ENCODE data around the gene UBLCP1. TPM values are rescaled to one million over a fixed set of nuclear protein-coding genes. Genes with fewer than 3 reads are reported as not detected.
"Not testable (repeated sequence)": the region's sequence is repeated elsewhere in the genome, so short reads cannot be mapped to it uniquely, and the experiment has no call there.

UBLCP1 gene
- total RNA-seq, 2 experiments from 2014 or later: 16.5 to 19.0 TPM

- CTCF ChIA-PET: no interaction called here
- H3K27ac ChIP-seq (ENCODE audit: low read depth in 1 of 2, low read length in 2 of 2): no peak overlapping the region
- no peaks in the 10 kb centered on the region for H3K27me3 Mint-ChIP-seq
These were observed 27.7 kb downstream of the UBLCP1 start for GRCh38 chr5:159290741-159291140.

GRCh38 chr5:159294921-159295320 is 31.8 kb downstream of the UBLCP1 start:
- no peak overlapping the region for H3K27ac Mint-ChIP-seq
- peaks cover 10% of the 10 kb centered on the region for H3K27me3 Mint-ChIP-seq
- intact Hi-C loops (cut with DNase I, micrococcal nuclease): no loop called here
- H3K36me3 Mint-ChIP-seq (ENCODE audit: low read depth): peaks cover 14% of the 10 kb centered on the region
- DNase-seq (no peak), ATAC-seq (ENCODE audit: poor library complexity) (no peak)
- ChIA-PET CTCF (interaction anchor here (1.5 kb wide), 1 partner anchor 138 kb away, joined by 3 read pairs; no protein-coding TSS in a partner anchor), POLR2A (no interaction called here)
- no peak overlapping the region for H3K4me3 Mint-ChIP-seq
- no peaks in the 10 kb centered on the region for H3K36me3 ChIP-seq (ENCODE audit: insufficient read depth, low read length)
- no peak for TF ChIP-seq CTCF (IDR thresholded peaks at IDR 0.05)
- H3K4me1 Mint-ChIP-seq (ENCODE audit: low read depth): no peaks in the 10 kb centered on the region
- H3K9me3 ChIP-seq (ENCODE audit: control insufficient read depth in 1 of 2, insufficient read depth in 1 of 2, low read length in 2 of 2): peaks cover 13 to 15% of the 10 kb centered on the region in 2 experiments
- H3K9me3 Mint-ChIP-seq: peaks cover 7% of the 10 kb centered on the region
- no peaks in the 10 kb centered on the region for H3K27me3 ChIP-seq (ENCODE audit: control insufficient read depth in 1 of 2, insufficient read depth in 2 of 2, low read length in 2 of 2)
- no peak overlapping the region for H3K27ac ChIP-seq (ENCODE audit: low read depth in 1 of 2, low read length in 2 of 2)
- no peak overlapping the region for H3K4me3 ChIP-seq (ENCODE audit: low read length)
- H3K4me1 ChIP-seq (ENCODE audit: insufficient read depth, low read length): no peaks in the 10 kb centered on the region

More at GRCh38 chr5:159290741-159291140, 27.7 kb downstream of the UBLCP1 start:
- intact Hi-C loops (cut with DNase I, micrococcal nuclease): no loop called here
- Mint-ChIP-seq H3K36me3 (ENCODE audit: low read depth) (peaks cover 4% of the 10 kb centered on the region), H3K27ac (no peak overlapping the region), H3K4me3 (no peak overlapping the region), H3K4me1 (ENCODE audit: low read depth) (no peaks in the 10 kb centered on the region), H3K9me3 (no peaks in the 10 kb centered on the region)
- DNase-seq (no peak), ATAC-seq (ENCODE audit: poor library complexity) (no peak)
- TF ChIP-seq CTCF (IDR thresholded peaks at IDR 0.05): no peak
- Histone ChIP-seq H3K27me3 (ENCODE audit: control insufficient read depth in 1 of 2, insufficient read depth in 2 of 2, low read length in 2 of 2) (no peaks in the 10 kb centered on the region), H3K4me3 (ENCODE audit: low read length) (no peak overlapping the region), H3K9me3 (ENCODE audit: control insufficient read depth in 1 of 2, insufficient read depth in 1 of 2, low read length in 2 of 2) (no peaks in the 10 kb centered on the region), H3K4me1 (ENCODE audit: insufficient read depth, low read length) (no peaks in the 10 kb centered on the region), H3K36me3 (ENCODE audit: insufficient read depth, low read length) (peaks cover 2% of the 10 kb centered on the region)
- POLR2A ChIA-PET: interaction anchor here (0.7 to 1.0 kb wide), 2 partner anchors 13 to 1926 kb away, joined by 3 read pairs; no protein-coding TSS in a partner anchor

GRCh38 chr5:159297300-159297699 is 34.2 kb downstream of the UBLCP1 start:
- H3K4me1 Mint-ChIP-seq (ENCODE audit: low read depth); H3K4me1 ChIP-seq (ENCODE audit: insufficient read depth, low read length); ATAC-seq (ENCODE audit: poor library complexity); H3K27me3 ChIP-seq (ENCODE audit: control insufficient read depth in 1 of 2, insufficient read depth in 2 of 2, low read length in 2 of 2); H3K36me3 ChIP-seq (ENCODE audit: insufficient read depth, low read length); intact Hi-C loops (cut with DNase I, micrococcal nuclease); H3K27ac Mint-ChIP-seq; POLR2A ChIA-PET; H3K4me3 Mint-ChIP-seq; H3K27ac ChIP-seq (ENCODE audit: low read depth in 1 of 2, low read length in 2 of 2); DNase-seq; H3K4me3 ChIP-seq (ENCODE audit: low read length): not testable (repeated sequence)
- peaks cover 14% of the 10 kb centered on the region for H3K36me3 Mint-ChIP-seq (ENCODE audit: low read depth)
- H3K9me3 ChIP-seq (ENCODE audit: control insufficient read depth in 1 of 2, insufficient read depth in 1 of 2, low read length in 2 of 2): peaks cover 23 to 27% of the 10 kb centered on the region in 2 experiments
- H3K9me3 Mint-ChIP-seq: peaks cover 16% of the 10 kb centered on the region
- H3K27me3 Mint-ChIP-seq: peaks cover 10% of the 10 kb centered on the region
- CTCF ChIA-PET: interaction anchor here (0.7 kb wide), 1 partner anchor 49 kb away, joined by 3 read pairs; no protein-coding TSS in a partner anchor

- ATAC-seq (ENCODE audit: poor library complexity): no peak
- peaks cover 14% of the 10 kb centered on the region for H3K36me3 Mint-ChIP-seq (ENCODE audit: low read depth)
These were observed 38.4 kb downstream of the UBLCP1 start for GRCh38 chr5:159301466-159301865.

More at GRCh38 chr5:159301466-159301865, 38.4 kb downstream of the UBLCP1 start:
- Histone ChIP-seq H3K36me3 (ENCODE audit: insufficient read depth, low read length) (no peaks in the 10 kb centered on the region), H3K9me3 (ENCODE audit: control insufficient read depth in 1 of 2, insufficient read depth in 1 of 2, low read length in 2 of 2) (peaks cover 29 to 30% of the 10 kb centered on the region in 2 experiments), H3K27ac (ENCODE audit: low read depth in 1 of 2, low read length in 2 of 2) (no peak overlapping the region), H3K4me3 (ENCODE audit: low read length) (no peak overlapping the region), H3K27me3 (ENCODE audit: control insufficient read depth in 1 of 2, insufficient read depth in 2 of 2, low read length in 2 of 2) (peaks cover 3 to 5% of the 10 kb centered on the region in 2 experiments), H3K4me1 (ENCODE audit: insufficient read depth, low read length) (no peaks in the 10 kb centered on the region)
- no peak overlapping the region for H3K4me3 Mint-ChIP-seq
- POLR2A ChIA-PET: interaction anchor here (0.7 kb wide), 1 partner anchor 58 kb away, joined by 3 read pairs; no protein-coding TSS in a partner anchor
- no peak for TF ChIP-seq CTCF (IDR thresholded peaks at IDR 0.05)
- no peak overlapping the region for H3K27ac Mint-ChIP-seq
- intact Hi-C loops (cut with DNase I, micrococcal nuclease): no loop called here
- no peaks in the 10 kb centered on the region for H3K4me1 Mint-ChIP-seq (ENCODE audit: low read depth)
- H3K27me3 Mint-ChIP-seq: peaks cover 15% of the 10 kb centered on the region
- peaks cover 22% of the 10 kb centered on the region for H3K9me3 Mint-ChIP-seq
- CTCF ChIA-PET: no interaction called here
- no peak for DNase-seq

Measured in CD4-positive, alpha-beta T cell (primary cell).